KOPT-K1 (cell line): ENCODE results near the gene TGM4.

Experiments used
- H3K27ac ChIP-seq: fragments of 200-600 bp; sonication (generic); 2 replicates; pipeline ENCODE4 v1.5.1; 2016; ENCODE audit warnings: antibody characterized with exemption, mild to moderate bottlenecking, low read depth, low read length; ENCODE audit not compliant: poor library complexity, severe bottlenecking
- H3K36me3 ChIP-seq: fragments of 200-600 bp; sonication (generic); 2 replicates; pipeline ENCODE4 v1.5.1; 2017; ENCODE audit warnings: antibody characterized with exemption, mild to moderate bottlenecking, low read length, moderate library complexity; ENCODE audit not compliant: insufficient read depth
- H3K9me3 ChIP-seq: fragments of 200-600 bp; sonication (generic); 2 replicates; pipeline ENCODE4 v1.5.1; 2017; ENCODE audit warnings: antibody characterized with exemption, low read length, mild to moderate bottlenecking; ENCODE audit not compliant: insufficient read depth, poor library complexity, severe bottlenecking

The TGM4 gene

GRCh38 chr3:44918581-44918980 is 44.2 kb downstream of the TGM4 start:
- Histone ChIP-seq H3K36me3 (peaks cover 43% of the 10 kb centered on the region), H3K27ac (no peak overlapping the region), H3K9me3 (no peaks in the 10 kb centered on the region)

- Histone ChIP-seq H3K27ac (no peak overlapping the region), H3K36me3 (peaks cover 53% of the 10 kb centered on the region), H3K9me3 (no peaks in the 10 kb centered on the region)
These were observed 45.7 kb downstream of the TGM4 start for GRCh38 chr3:44920081-44920480.

GRCh38 chr3:44923632-44924456 is 49.4 kb downstream of the TGM4 start:
- Histone ChIP-seq H3K36me3 (peaks cover 76% of the 10 kb centered on the region), H3K27ac (no peak overlapping the region), H3K9me3 (no peaks in the 10 kb centered on the region)

GRCh38 chr3:44924457-44925084 is 50.2 kb downstream of the TGM4 start:
- no peaks in the 10 kb centered on the region for H3K9me3 ChIP-seq
- no peak overlapping the region for H3K27ac ChIP-seq
- peaks cover 83% of the 10 kb centered on the region for H3K36me3 ChIP-seq

- H3K36me3 ChIP-seq = peaks cover 87% of the 10 kb centered on the region
- no peaks in the 10 kb centered on the region for H3K9me3 ChIP-seq
- H3K27ac ChIP-seq = no peak overlapping the region
These were observed 51.8 kb downstream of the TGM4 start for GRCh38 chr3:44926172-44926571.

- H3K36me3 ChIP-seq = peaks cover 87% of the 10 kb centered on the region
- H3K27ac ChIP-seq = no peak overlapping the region
- H3K9me3 ChIP-seq = no peaks in the 10 kb centered on the region
These were observed 52.5 kb downstream of the TGM4 start for GRCh38 chr3:44926921-44927320.

GRCh38 chr3:44927371-44927770 is 53.0 kb downstream of the TGM4 start:
- Histone ChIP-seq H3K9me3 (no peaks in the 10 kb centered on the region), H3K27ac (no peak overlapping the region), H3K36me3 (peaks cover 87% of the 10 kb centered on the region)

- peaks cover 91% of the 10 kb centered on the region for H3K36me3 ChIP-seq
- no peaks in the 10 kb centered on the region for H3K9me3 ChIP-seq
- H3K27ac ChIP-seq = no peak overlapping the region
These were observed 55.4 kb downstream of the TGM4 start for GRCh38 chr3:44929782-44930181.

GRCh38 chr3:44930911-44931310 is 56.5 kb downstream of the TGM4 start:
- H3K9me3 ChIP-seq = no peaks in the 10 kb centered on the region
- no peak overlapping the region for H3K27ac ChIP-seq
- peaks cover 95% of the 10 kb centered on the region for H3K36me3 ChIP-seq

GRCh38 chr3:44931791-44932190 is 57.4 kb downstream of the TGM4 start:
- no peaks in the 10 kb centered on the region for H3K9me3 ChIP-seq
- H3K27ac ChIP-seq = no peak overlapping the region
- H3K36me3 ChIP-seq = peaks cover 94% of the 10 kb centered on the region

GRCh38 chr3:44932271-44932670 is 57.9 kb downstream of the TGM4 start:
- Histone ChIP-seq H3K27ac (no peak overlapping the region), H3K9me3 (no peaks in the 10 kb centered on the region), H3K36me3 (peaks cover 93% of the 10 kb centered on the region)

GRCh38 chr3:44932986-44933944 is 58.9 kb downstream of the TGM4 start:
- Histone ChIP-seq H3K36me3 (peaks cover 91% of the 10 kb centered on the region), H3K9me3 (no peaks in the 10 kb centered on the region), H3K27ac (no peak overlapping the region)

GRCh38 chr3:44939581-44940036 is 65.2 kb downstream of the TGM4 start:
- Histone ChIP-seq H3K36me3 (peaks cover 90% of the 10 kb centered on the region), H3K9me3 (no peaks in the 10 kb centered on the region), H3K27ac (no peak overlapping the region)

GRCh38 chr3:44942202-44942921 is 68.0 kb downstream of the TGM4 start:
- no peaks in the 10 kb centered on the region for H3K9me3 ChIP-seq
- peaks cover 85% of the 10 kb centered on the region for H3K36me3 ChIP-seq
- H3K27ac ChIP-seq = no peak overlapping the region
